Skeletal muscle satellite cell (primary cell): Measurements from ENCODE around the gene COPZ2.
"Not testable (repeated sequence)": the region's sequence is repeated elsewhere in the genome, so short reads cannot be mapped to it uniquely, and the experiment has no call there.

Source experiments
- H3K27me3 ChIP-seq: 2 replicates; pipeline ENCODE4 v1.7.0; 2013; ENCODE audit warnings: low read length; ENCODE audit not compliant: control insufficient read depth, insufficient read depth
- H3K36me3 ChIP-seq: 2 replicates; pipeline ENCODE4 v1.7.0; 2013; ENCODE audit warnings: mild to moderate bottlenecking, control low read depth, low read length; ENCODE audit not compliant: insufficient read depth
- H3K4me1 ChIP-seq: 2 replicates; pipeline ENCODE4 v1.7.0; 2013; ENCODE audit warnings: low read length; ENCODE audit not compliant: control insufficient read depth, insufficient read depth
- H3K4me2 ChIP-seq: 2 replicates; pipeline ENCODE4 v1.7.0; 2013; ENCODE audit warnings: mild to moderate bottlenecking, low read length
- H3K4me3 ChIP-seq: 2 replicates; pipeline ENCODE4 v1.7.0; 2013; ENCODE audit warnings: low read length
- H3K9ac ChIP-seq: 2 replicates; pipeline ENCODE4 v1.7.0; 2013; ENCODE audit warnings: mild to moderate bottlenecking, low read depth, low read length, moderate library complexity
- H3K9me3 ChIP-seq: replicated peaks from 2 replicates; pipeline ENCODE4 v1.7.0; 2013; ENCODE audit warnings: mild to moderate bottlenecking, control low read depth, low read length

Gene COPZ2

DNA sequence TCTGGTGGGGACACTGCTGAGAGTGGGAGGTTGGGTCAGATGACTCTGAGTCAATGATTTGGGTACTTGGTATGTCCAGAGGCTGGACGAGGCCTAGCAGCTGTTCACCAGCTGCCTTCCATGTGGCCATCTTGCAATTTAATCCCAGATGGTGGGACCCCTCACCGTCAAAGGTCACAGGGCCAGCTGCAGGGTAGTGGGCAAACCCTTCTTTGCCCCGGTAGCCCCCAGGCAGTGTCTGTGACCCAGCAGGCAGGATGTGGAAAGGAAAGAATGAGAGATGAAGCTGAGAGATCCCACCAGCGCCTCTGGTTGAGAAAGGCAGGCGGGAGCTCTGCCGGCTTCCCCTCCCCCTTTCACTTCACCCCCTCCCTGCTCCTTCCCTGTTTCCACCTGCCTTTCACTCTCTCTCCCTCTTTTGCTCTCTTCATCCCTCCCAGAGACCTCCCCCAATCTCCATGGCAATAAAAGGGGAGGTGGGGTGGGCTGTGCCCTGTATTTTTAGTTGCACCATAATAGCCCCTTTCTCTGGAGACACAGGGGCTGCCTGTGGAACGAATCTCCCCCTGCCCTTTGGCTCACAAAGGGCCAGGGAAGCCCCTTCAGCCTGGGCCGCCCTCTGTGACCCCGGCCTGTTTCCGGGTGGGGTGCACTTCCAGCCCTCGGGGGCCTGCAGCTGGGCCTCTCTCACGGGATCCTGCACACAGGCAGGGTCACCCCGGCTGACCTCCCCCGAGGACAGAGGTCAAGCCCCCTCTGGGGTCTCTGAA lies 46.5 kb downstream of the COPZ2 start:
- Histone ChIP-seq H3K9me3 (no peaks in the 10 kb centered on the region), H3K4me3 (no peak overlapping the region), H3K36me3 (no peaks in the 10 kb centered on the region), H3K4me1 (peaks cover 19% of the 10 kb centered on the region), H3K4me2 (peak overlapping the region; percentile 10), H3K27me3 (peaks cover 14% of the 10 kb centered on the region), H3K9ac (no peak overlapping the region)

DNA sequence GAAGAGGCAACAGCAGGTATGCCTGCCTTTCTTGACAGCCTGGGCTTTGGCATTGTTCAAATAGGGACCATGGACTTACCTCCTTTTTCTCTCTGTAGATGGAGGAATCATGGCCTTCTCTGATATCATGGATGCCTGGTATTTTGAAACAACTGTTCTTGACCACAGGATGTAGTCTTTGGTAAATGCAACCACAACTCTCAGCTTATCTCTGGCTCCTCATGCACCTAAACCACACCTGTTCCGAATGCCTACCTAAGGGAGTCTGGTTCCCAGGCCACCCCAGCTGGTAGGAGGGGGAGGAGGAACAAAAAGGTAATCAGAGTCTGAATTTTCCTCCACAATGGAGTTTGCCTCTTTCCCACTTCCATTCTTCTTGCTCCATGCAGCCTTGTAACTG lies 47.9 kb downstream of the COPZ2 start:
- Histone ChIP-seq H3K9me3 (no peaks in the 10 kb centered on the region), H3K4me1 (peaks cover 19% of the 10 kb centered on the region), H3K9ac (no peak overlapping the region), H3K36me3 (no peaks in the 10 kb centered on the region), H3K4me3 (no peak overlapping the region), H3K27me3 (peaks cover 6% of the 10 kb centered on the region), H3K4me2 (no peak overlapping the region)

DNA sequence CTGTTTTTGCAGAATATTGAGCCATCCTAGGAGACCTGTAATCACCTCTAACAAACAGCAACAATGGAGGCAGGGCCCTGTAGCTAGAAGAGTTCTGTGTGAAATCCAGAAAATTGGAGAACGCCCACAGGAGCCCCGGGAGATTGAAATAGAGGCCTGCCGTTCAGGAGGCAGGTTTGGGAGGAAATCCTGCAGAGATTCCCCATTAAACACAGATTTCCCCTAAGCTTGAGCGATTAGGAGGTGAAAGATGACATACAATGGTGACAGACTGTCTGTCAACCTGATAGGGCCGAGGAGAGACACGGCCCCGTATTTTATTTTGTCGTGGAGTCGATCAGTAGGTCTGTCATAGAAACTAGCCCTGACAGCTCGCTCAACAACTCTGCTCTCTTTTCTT lies 48.4 kb downstream of the COPZ2 start:
- Histone ChIP-seq H3K9ac (no peak overlapping the region), H3K4me3 (no peak overlapping the region)

DNA sequence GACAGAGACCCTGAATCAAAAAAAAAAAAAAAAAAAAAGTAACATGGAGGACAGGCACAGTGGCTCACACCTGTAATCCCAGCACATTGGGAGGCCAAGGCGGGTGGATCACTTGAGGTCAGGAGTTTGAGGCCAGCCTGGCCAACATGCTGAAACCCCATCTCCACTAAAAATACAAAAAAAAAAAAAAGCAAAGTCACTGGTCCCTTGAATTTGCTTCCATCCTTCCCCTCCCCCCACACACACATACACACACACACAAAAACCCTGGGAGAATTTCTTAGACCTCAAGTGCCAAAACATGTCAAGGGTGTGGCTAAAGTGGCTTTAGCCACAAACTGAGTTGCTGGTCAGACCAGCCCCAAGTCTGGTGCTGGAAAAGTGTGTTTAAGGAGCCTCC lies 49.2 kb downstream of the COPZ2 start:
- H3K9ac ChIP-seq: not testable (repeated sequence)

More for the DNA sequence above, 48.4 kb downstream of the COPZ2 start:
- no peaks in the 10 kb centered on the region for H3K36me3 ChIP-seq
- H3K9me3 ChIP-seq: no peaks in the 10 kb centered on the region
- peaks cover 19% of the 10 kb centered on the region for H3K4me1 ChIP-seq
- H3K4me2 ChIP-seq: no peak overlapping the region
- H3K27me3 ChIP-seq: peaks cover under 1% of the 10 kb centered on the region

DNA sequence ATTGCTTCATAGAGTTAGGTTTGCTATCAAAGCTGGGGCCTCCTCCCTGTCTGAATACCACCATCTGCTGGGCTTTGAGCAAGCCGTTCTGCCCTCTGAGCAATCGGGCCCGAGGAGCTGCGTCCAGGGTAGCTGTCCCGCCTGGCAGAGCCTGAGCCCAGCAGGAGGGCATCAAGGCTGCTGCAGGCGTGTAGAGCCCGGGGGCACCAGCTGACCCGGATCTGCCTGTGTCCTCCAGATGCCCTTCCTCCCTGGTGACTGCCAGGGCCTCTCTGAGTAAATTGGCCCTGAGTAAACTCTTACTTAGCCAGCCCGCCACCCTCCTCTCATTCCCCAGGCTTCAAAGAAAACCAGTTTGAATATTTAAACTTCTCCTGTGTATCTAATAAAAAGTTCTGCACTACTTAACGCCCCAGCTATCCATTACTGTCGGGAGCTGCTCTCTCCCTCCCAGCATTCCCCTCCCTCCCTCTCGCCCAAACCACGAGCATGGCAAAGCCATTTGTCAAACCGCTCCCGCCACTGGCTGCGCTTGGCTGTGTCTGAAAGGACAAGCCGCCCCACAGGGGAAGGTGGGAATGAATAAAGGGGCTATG lies 50.3 kb downstream of the COPZ2 start:
- Histone ChIP-seq H3K9ac (no peak overlapping the region), H3K4me3 (no peak overlapping the region), H3K4me1 (peaks cover 19% of the 10 kb centered on the region)

More for the DNA sequence above, 49.2 kb downstream of the COPZ2 start:
- peaks cover 19% of the 10 kb centered on the region for H3K4me1 ChIP-seq
- not testable (repeated sequence) for H3K36me3 ChIP-seq, H3K9me3 ChIP-seq, H3K4me3 ChIP-seq, H3K27me3 ChIP-seq, H3K4me2 ChIP-seq

DNA sequence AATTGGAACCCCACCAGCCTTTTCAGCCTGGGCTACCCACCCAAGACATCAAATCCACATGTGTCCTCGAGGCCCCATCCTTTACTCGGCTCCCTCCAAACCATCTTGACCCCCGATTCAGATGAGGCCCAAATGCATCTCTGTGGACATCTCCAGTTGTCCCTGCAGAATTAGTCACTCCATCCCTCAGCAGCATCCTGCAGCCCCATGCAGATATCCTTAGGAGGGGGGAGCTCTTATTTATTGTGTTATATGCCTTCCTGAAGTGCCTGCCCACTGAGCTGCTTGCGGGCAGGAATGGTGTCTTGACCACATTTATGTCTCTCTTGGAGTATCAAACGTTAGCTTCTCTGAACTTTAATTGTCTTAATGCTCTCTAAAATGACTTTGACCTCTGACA lies 51.1 kb downstream of the COPZ2 start:
- Histone ChIP-seq H3K4me2 (no peak overlapping the region), H3K27me3 (no peaks in the 10 kb centered on the region), H3K4me3 (no peak overlapping the region), H3K36me3 (peaks cover 17% of the 10 kb centered on the region), H3K9me3 (no peaks in the 10 kb centered on the region), H3K9ac (no peak overlapping the region), H3K4me1 (peaks cover 19% of the 10 kb centered on the region)

More for the DNA sequence above, 50.3 kb downstream of the COPZ2 start:
- peaks cover 12% of the 10 kb centered on the region for H3K36me3 ChIP-seq
- H3K9me3 ChIP-seq: no peaks in the 10 kb centered on the region
- H3K4me2 ChIP-seq: no peak overlapping the region
- no peaks in the 10 kb centered on the region for H3K27me3 ChIP-seq

DNA sequence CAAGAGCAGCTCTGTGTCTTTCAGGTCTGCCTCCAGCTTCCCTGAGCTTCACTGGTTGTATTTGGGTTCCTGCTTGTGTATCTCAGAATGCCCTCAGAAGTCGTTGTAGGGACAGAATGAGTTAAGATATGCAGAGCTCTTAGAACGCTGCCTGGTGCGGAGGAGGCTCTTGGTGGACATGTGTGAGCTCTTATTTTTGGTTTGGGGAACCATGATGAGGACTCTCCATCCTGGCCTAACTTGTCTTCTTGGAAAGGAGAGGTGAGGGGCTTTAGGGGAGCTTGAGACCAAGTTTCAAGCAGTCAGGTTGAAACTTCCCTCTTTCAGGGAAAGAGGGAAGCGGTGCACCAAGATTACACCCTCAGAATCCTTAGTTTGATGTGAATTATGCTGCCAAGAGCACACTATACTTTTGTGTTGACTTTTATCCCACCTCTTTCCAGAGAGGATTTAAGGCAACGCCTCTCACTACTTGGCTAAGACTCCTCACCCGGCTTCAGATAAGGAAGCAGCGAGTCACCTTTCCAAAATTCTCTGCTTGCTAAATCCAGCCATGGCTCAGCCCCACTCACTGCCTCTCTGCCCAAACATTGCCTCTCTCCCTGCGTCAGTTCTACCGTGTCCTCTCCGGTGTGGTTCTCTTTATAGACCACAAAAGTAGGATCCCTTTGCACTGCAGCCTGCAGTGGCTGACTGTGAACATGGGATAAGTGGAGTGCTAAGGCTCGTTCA lies 53.9 kb downstream of the COPZ2 start:
- H3K4me1 ChIP-seq: peaks cover 10% of the 10 kb centered on the region
- no peaks in the 10 kb centered on the region for H3K27me3 ChIP-seq
- H3K36me3 ChIP-seq: peaks cover 35% of the 10 kb centered on the region
- no peak overlapping the region for H3K9ac ChIP-seq
- H3K9me3 ChIP-seq: no peaks in the 10 kb centered on the region
- H3K4me2 ChIP-seq: no peak overlapping the region
- no peak overlapping the region for H3K4me3 ChIP-seq

DNA sequence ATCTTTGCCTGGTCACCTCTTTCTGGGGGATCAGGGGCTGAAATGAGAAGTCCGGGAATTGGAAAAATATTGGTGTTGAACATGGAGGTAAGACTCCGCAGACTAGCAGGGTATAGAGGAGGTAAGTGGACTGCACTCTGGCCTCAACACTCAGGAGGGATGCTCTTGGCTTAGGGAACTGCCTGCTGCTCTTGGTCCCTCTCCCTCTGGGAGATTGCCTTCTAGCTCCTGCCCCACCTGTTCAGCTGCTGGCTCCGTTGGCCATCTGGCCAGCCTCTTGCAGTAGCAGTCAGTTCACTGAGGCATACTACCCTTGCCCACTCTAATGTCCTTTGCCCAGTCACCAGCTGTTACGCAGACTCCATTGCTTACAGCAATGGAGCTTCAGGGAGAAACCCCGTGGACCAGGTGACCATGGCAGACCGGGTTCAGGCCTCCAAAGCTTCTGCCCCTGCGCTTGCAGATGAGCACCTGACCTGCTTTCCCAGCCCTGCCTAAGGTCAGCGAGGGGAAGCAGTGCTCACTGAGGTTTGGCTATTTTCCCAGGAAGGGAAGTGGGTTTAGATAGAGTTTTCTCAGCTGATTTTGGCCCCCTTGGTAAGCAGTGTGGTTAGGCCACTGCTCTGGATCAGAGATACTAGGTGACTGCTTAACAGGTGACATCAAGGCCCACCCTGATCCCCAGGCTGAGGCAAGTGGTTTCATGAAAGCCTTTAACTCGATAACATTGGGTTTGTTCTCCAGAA lies 54.8 kb downstream of the COPZ2 start:
- no peak overlapping the region for H3K9ac ChIP-seq
- no peak overlapping the region for H3K4me2 ChIP-seq
- no peaks in the 10 kb centered on the region for H3K27me3 ChIP-seq
- H3K4me3 ChIP-seq: no peak overlapping the region
- H3K4me1 ChIP-seq: peaks cover 9% of the 10 kb centered on the region
- peaks cover 37% of the 10 kb centered on the region for H3K36me3 ChIP-seq
- H3K9me3 ChIP-seq: no peaks in the 10 kb centered on the region

DNA sequence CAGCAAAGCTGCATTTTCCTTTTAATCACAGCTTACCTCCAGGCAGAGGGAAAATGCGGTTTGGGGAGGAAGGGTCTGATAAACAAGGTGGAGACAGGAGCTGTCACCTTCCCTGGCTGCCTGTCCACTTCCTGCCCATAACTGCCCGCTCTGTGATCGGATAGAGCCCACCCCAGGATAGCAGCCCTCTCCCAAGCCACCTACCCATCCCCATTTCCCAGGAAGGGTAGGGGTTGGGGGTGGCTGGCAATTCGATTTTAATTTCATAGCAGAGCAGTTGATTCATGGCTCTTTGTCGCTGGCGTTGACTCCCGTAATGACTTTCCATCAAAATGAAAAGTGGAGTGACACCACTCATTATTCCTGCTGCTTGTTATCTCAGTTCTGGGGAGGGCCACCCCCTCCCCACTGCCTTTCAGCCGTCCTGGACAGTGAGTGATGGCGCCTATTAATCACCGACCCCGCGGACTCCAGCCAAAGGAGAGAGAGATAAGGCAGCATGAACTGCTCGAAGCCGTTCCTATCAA lies 55.4 kb downstream of the COPZ2 start:
- Histone ChIP-seq H3K9ac (no peak overlapping the region), H3K27me3 (no peaks in the 10 kb centered on the region), H3K9me3 (no peaks in the 10 kb centered on the region), H3K36me3 (peaks cover 40% of the 10 kb centered on the region), H3K4me1 (peaks cover 3% of the 10 kb centered on the region), H3K4me2 (no peak overlapping the region), H3K4me3 (no peak overlapping the region)

DNA sequence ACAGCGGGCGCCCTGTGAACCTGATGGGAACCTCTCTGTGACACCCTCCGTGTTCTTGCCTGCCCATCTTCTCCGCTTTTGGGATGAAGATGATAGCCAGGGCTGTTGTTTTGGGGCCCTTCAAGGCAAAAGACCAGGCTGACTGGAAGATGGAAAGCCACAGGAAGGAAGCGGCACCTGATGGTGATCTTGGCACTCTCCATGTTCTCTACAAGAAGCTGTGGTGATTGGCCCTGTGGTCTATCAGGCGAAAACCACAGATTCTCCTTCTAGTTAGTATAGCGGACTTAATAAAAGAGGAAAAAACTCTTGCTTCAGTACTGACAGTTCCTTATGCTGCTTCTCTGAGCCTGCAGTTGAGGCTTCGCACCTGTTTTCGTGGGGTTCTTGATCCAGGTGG lies 56.1 kb downstream of the COPZ2 start:
- Histone ChIP-seq H3K36me3 (peaks cover 40% of the 10 kb centered on the region), H3K9ac (no peak overlapping the region), H3K9me3 (no peaks in the 10 kb centered on the region), H3K4me1 (no peaks in the 10 kb centered on the region), H3K4me3 (no peak overlapping the region), H3K27me3 (no peaks in the 10 kb centered on the region), H3K4me2 (no peak overlapping the region)

DNA sequence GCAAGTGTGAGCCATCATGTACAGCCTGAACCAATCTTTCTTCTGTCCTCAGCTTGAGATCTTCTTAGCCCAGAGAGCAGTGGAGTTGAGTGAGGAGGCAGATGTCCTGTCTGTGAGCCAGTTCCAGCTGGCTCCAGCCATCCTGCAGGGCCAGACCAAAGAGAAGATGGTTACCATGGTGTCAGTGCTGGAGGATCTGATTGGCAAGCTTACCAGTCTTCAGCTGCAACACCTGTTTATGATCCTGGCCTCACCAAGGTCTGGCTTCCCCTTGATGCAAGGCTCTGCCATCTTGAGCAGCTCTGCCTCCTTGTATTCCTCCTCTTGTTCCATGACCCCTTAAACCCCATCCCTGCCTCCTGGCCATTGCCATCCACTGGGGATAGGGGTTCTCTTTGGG lies 57.1 kb downstream of the COPZ2 start:
- Histone ChIP-seq H3K4me2 (no peak overlapping the region), H3K9ac (no peak overlapping the region), H3K4me3 (no peak overlapping the region), H3K36me3 (peaks cover 43% of the 10 kb centered on the region), H3K9me3 (no peaks in the 10 kb centered on the region), H3K4me1 (no peaks in the 10 kb centered on the region), H3K27me3 (no peaks in the 10 kb centered on the region)
